GM15510 (cell line): ENCODE measurements around the gene CCDC69.

Experiments used
- POLR2A ChIP-seq: IDR thresholded peaks from 3 replicates; pipeline ENCODE4 v1.6.1; 2011; ENCODE audit warnings: borderline replicate concordance; ENCODE audit not compliant: insufficient read length; ENCODE audit errors: extremely low read depth

Gene CCDC69

GRCh38 chr5:151251621-151252020 lies 27.7 kb upstream of the CCDC69 start:
- no peak for TF ChIP-seq POLR2A

GRCh38 chr5:151251001-151251551 lies 27.2 kb upstream of the CCDC69 start:
- no peak for TF ChIP-seq POLR2A

GRCh38 chr5:151250346-151251000 lies 26.6 kb upstream of the CCDC69 start:
- TF ChIP-seq POLR2A: no peak

GRCh38 chr5:151249281-151249680 lies 25.4 kb upstream of the CCDC69 start:
- TF ChIP-seq POLR2A: no peak

GRCh38 chr5:151248651-151249050 lies 24.8 kb upstream of the CCDC69 start:
- no peak for TF ChIP-seq POLR2A

GRCh38 chr5:151245680-151246219 lies 21.9 kb upstream of the CCDC69 start:
- TF ChIP-seq POLR2A: no peak

GRCh38 chr5:151244206-151244605 lies 20.3 kb upstream of the CCDC69 start:
- TF ChIP-seq POLR2A: no peak

- no peak for TF ChIP-seq POLR2A
These were observed 19.7 kb upstream of the CCDC69 start for GRCh38 chr5:151243564-151243963.

GRCh38 chr5:151243127-151243526 lies 19.2 kb upstream of the CCDC69 start:
- TF ChIP-seq POLR2A: no peak

- TF ChIP-seq POLR2A: no peak
These were observed 17.2 kb upstream of the CCDC69 start for GRCh38 chr5:151240924-151241635.

- TF ChIP-seq POLR2A: no peak
These were observed 15.5 kb upstream of the CCDC69 start for GRCh38 chr5:151239237-151239861.

GRCh38 chr5:151238303-151238741 lies 14.4 kb upstream of the CCDC69 start:
- TF ChIP-seq POLR2A: no peak

- no peak for TF ChIP-seq POLR2A
These were observed 13.8 kb upstream of the CCDC69 start for GRCh38 chr5:151237685-151238084.

GRCh38 chr5:151236888-151237287 lies 13.0 kb upstream of the CCDC69 start:
- TF ChIP-seq POLR2A: no peak
